C4-2B (cell line): Measurements from ENCODE around the gene SYT9.

Source experiments
- ZFX ChIP-seq: fragments of 450-650 bp; IDR thresholded peaks from 2 replicates; pipeline ENCODE4 v1.6.1; 2017
- TF ChIP-seq, protein P1 (sequence below): fragments of 450-650 bp; conservative IDR thresholded peaks from 2 replicates; pipeline ENCODE4 v1.5.1; 2017; ENCODE audit warnings: mild to moderate bottlenecking

DNA sequence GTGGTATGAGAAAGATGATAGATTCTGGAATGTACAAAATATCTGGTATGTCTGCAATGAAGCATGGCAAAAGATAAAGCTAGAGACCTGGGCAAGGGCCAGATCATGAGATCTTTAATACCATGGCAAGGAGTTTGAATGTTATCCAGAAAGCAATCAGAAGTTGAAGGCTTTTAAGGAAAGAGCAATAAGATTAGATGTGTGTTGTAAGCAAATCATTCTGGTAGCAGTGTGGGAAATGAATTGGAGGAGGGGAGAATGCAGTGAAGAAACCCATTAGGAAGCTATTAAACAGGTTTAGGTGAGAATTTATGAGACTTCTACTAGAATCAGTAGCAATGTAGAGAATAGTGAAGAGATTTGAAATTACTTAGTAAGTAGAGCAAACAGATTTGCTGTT is 32.2 kb upstream of the SYT9 start:
- TF ChIP-seq, protein P1, sequence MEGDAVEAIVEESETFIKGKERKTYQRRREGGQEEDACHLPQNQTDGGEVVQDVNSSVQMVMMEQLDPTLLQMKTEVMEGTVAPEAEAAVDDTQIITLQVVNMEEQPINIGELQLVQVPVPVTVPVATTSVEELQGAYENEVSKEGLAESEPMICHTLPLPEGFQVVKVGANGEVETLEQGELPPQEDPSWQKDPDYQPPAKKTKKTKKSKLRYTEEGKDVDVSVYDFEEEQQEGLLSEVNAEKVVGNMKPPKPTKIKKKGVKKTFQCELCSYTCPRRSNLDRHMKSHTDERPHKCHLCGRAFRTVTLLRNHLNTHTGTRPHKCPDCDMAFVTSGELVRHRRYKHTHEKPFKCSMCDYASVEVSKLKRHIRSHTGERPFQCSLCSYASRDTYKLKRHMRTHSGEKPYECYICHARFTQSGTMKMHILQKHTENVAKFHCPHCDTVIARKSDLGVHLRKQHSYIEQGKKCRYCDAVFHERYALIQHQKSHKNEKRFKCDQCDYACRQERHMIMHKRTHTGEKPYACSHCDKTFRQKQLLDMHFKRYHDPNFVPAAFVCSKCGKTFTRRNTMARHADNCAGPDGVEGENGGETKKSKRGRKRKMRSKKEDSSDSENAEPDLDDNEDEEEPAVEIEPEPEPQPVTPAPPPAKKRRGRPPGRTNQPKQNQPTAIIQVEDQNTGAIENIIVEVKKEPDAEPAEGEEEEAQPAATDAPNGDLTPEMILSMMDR: no peak
- TF ChIP-seq ZFX: no peak
